ENCODE data around the gene RNASEH2C.
"Not testable (repeated sequence)": the region's sequence is repeated elsewhere in the genome, so short reads cannot be mapped to it uniquely, and the experiment has no call there.

The RNASEH2C gene

GRCh38 chr11:65736810-65737209 lies 16.2 kb upstream of the RNASEH2C start:
- Histone ChIP-seq H3K36me3 (replicated peaks; ENCODE audit: insufficient read depth, low read length) (no peaks in the 10 kb centered on the region), H3K4me2 (ENCODE audit: low read depth, low read length) (no peak overlapping the region), H3K4me3 (ENCODE audit: low read length) (no peak overlapping the region), H2AFZ (ENCODE audit: low read length) (no peak overlapping the region), H3K9me3 (replicated peaks; ENCODE audit: insufficient read depth, low read length) (no peaks in the 10 kb centered on the region), H4K20me1 (ENCODE audit: insufficient read depth, low read length) (no peaks in the 10 kb centered on the region), H3K9ac (ENCODE audit: low read length) (no peak overlapping the region), H3K9me2 (replicated peaks; ENCODE audit: insufficient read depth, low read length) (no peaks in the 10 kb centered on the region), H3K27me3 (replicated peaks; ENCODE audit: insufficient read depth, low read length) (peaks cover 19% of the 10 kb centered on the region), H3F3A (ENCODE audit: insufficient read depth, low read length) (no peaks in the 10 kb centered on the region), H3K27ac (ENCODE audit: low read length) (no peak overlapping the region), H3K4me1 (ENCODE audit: low read length) (no peaks in the 10 kb centered on the region), H3K79me2 (ENCODE audit: low read length) (no peaks in the 10 kb centered on the region)
- DNase-seq: no peak
- no peak for TF ChIP-seq EZH2 (optimal IDR thresholded peaks at IDR 0.05; ENCODE audit: low read depth, low read length)
- no peak for TF ChIP-seq EZH2phosphoT487 (IDR thresholded peaks at IDR 0.05; ENCODE audit: low read length)
- no peak for TF ChIP-seq CTCF (IDR thresholded peaks at IDR 0.05; ENCODE audit: low read length)

GRCh38 chr11:65735111-65735510 lies 14.5 kb upstream of the RNASEH2C start:
- H3K36me3 ChIP-seq (replicated peaks; ENCODE audit: insufficient read depth, low read length); DNase-seq; H3K27ac ChIP-seq (ENCODE audit: low read length); H3F3A ChIP-seq (ENCODE audit: insufficient read depth, low read length); H3K4me3 ChIP-seq (ENCODE audit: low read length); H4K20me1 ChIP-seq (ENCODE audit: insufficient read depth, low read length); H3K9me3 ChIP-seq (replicated peaks; ENCODE audit: insufficient read depth, low read length); H3K4me2 ChIP-seq (ENCODE audit: low read depth, low read length); H3K79me2 ChIP-seq (ENCODE audit: low read length); H3K9me2 ChIP-seq (replicated peaks; ENCODE audit: insufficient read depth, low read length); H2AFZ ChIP-seq (ENCODE audit: low read length); H3K9ac ChIP-seq (ENCODE audit: low read length); H3K4me1 ChIP-seq (ENCODE audit: low read length): not testable (repeated sequence)
- H3K27me3 ChIP-seq (replicated peaks; ENCODE audit: insufficient read depth, low read length): peaks cover 19% of the 10 kb centered on the region

DNA sequence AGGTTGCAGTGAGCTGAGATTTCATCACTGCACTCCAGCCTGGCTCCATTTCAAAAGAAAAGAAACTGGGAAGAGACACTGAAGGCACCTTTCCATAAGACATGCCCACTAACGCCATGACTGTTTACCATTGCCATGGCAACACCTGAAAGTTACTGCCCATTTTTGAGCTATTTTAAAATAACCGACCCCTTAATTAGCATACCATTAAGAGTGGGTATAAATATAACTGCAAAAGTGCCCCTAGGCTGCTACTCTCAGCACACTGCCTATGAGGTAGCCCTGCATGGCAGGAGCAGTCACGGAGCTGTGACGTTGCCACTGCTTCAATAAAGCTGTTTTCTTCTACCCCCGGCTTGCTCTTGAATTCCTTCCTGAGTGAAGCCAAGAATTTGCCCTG lies 9.9 kb upstream of the RNASEH2C start:
- H3K79me2 ChIP-seq (ENCODE audit: low read length): no peaks in the 10 kb centered on the region
- H3K27me3 ChIP-seq (replicated peaks; ENCODE audit: insufficient read depth, low read length): peaks cover 9% of the 10 kb centered on the region
- H3K36me3 ChIP-seq (replicated peaks; ENCODE audit: insufficient read depth, low read length): no peaks in the 10 kb centered on the region
- no peaks in the 10 kb centered on the region for H3K4me1 ChIP-seq (ENCODE audit: low read length)
- no peaks in the 10 kb centered on the region for H3F3A ChIP-seq (ENCODE audit: insufficient read depth, low read length)
- no peak overlapping the region for H3K4me2 ChIP-seq (ENCODE audit: low read depth, low read length)
- no peaks in the 10 kb centered on the region for H3K9me2 ChIP-seq (replicated peaks; ENCODE audit: insufficient read depth, low read length)
- no peaks in the 10 kb centered on the region for H4K20me1 ChIP-seq (ENCODE audit: insufficient read depth, low read length)
- H3K9ac ChIP-seq (ENCODE audit: low read length): no peak overlapping the region
- no peak overlapping the region for H3K4me3 ChIP-seq (ENCODE audit: low read length)
- no peak overlapping the region for H3K27ac ChIP-seq (ENCODE audit: low read length)
- TF ChIP-seq CTCF (IDR thresholded peaks at IDR 0.05; ENCODE audit: low read length): no peak
- no peaks in the 10 kb centered on the region for H3K9me3 ChIP-seq (replicated peaks; ENCODE audit: insufficient read depth, low read length)
- DNase-seq: no peak
- no peak overlapping the region for H2AFZ ChIP-seq (ENCODE audit: low read length)

GRCh38 chr11:65727865-65728264 lies 7.3 kb upstream of the RNASEH2C start:
- no peak for TF ChIP-seq EZH2 (optimal IDR thresholded peaks at IDR 0.05; ENCODE audit: low read depth, low read length)
- no peak for TF ChIP-seq CTCF (IDR thresholded peaks at IDR 0.05; ENCODE audit: low read length)
- no peak for TF ChIP-seq EZH2phosphoT487 (IDR thresholded peaks at IDR 0.05; ENCODE audit: low read length)
- Histone ChIP-seq H3K9me2 (replicated peaks; ENCODE audit: insufficient read depth, low read length) (no peaks in the 10 kb centered on the region), H3K9ac (ENCODE audit: low read length) (no peak overlapping the region), H3F3A (ENCODE audit: insufficient read depth, low read length) (no peaks in the 10 kb centered on the region), H3K4me3 (ENCODE audit: low read length) (no peak overlapping the region), H4K20me1 (ENCODE audit: insufficient read depth, low read length) (no peaks in the 10 kb centered on the region), H2AFZ (ENCODE audit: low read length) (no peak overlapping the region), H3K27ac (ENCODE audit: low read length) (no peak overlapping the region), H3K4me1 (ENCODE audit: low read length) (no peaks in the 10 kb centered on the region), H3K27me3 (replicated peaks; ENCODE audit: insufficient read depth, low read length) (peaks cover 4% of the 10 kb centered on the region), H3K9me3 (replicated peaks; ENCODE audit: insufficient read depth, low read length) (no peaks in the 10 kb centered on the region), H3K4me2 (ENCODE audit: low read depth, low read length) (no peak overlapping the region), H3K36me3 (replicated peaks; ENCODE audit: insufficient read depth, low read length) (no peaks in the 10 kb centered on the region), H3K79me2 (ENCODE audit: low read length) (no peaks in the 10 kb centered on the region)
- DNase-seq: no peak

Data from MM.1S (cell line).